Natural killer cell (primary cell): Measurements from ENCODE around the gene IL1B. TPM values are rescaled to one million over a fixed set of nuclear protein-coding genes. Genes with fewer than 3 reads are reported as not detected.

Source experiments
- ATAC-seq, 3 donors: fragments of 150-1000 bp in 2 of 3; fragments of 200-7000 bp in 1 of 3; cut with Tn5 transposase; 1 replicate in 1 of 3; 2 replicates in 2 of 3; pipeline ENCODE4 v1.10.0; 2021; ENCODE audit warnings: mild to moderate bottlenecking in 2 of 3, moderate library complexity in 2 of 3
- DNase-seq, 2 donors: peaks; one replicate each; pipeline versions ENCODE4 v3.0.0 to v3.0.0-alpha.2; 2013 to 2021; ENCODE audit warnings: mixed read lengths in 1 of 2
- H3K27ac ChIP-seq: one replicate; pipeline ENCODE4 v1.5.1; 2013; ENCODE audit warnings: mild to moderate bottlenecking, low read length
- H3K27me3 ChIP-seq: one replicate; pipeline ENCODE4 v1.6.1; 2013; ENCODE audit warnings: low read length; ENCODE audit not compliant: control insufficient read depth, insufficient read depth
- H3K36me3 ChIP-seq: one replicate; pipeline ENCODE4 v1.6.1; 2013; ENCODE audit warnings: low read length; ENCODE audit not compliant: control insufficient read depth, insufficient read depth
- H3K4me1 ChIP-seq: one replicate; pipeline ENCODE4 v1.6.1; 2013; ENCODE audit warnings: low read length; ENCODE audit not compliant: control insufficient read depth, insufficient read depth
- H3K4me3 ChIP-seq: one replicate; pipeline ENCODE4 v1.5.1; 2013; ENCODE audit warnings: low read length
- H3K9me3 ChIP-seq: one replicate; pipeline ENCODE4 v1.6.1; 2013; ENCODE audit warnings: low read length; ENCODE audit not compliant: control insufficient read depth, insufficient read depth
- H3K27ac Mint-ChIP-seq, 2 donors: one replicate each; pipeline ENCODE4 v1.8.0; 2022; ENCODE audit warnings: mild to moderate bottlenecking in 2 of 2, mixed read lengths in 2 of 2, moderate library complexity in 1 of 2
- H3K27me3 Mint-ChIP-seq, 2 donors: one replicate each; pipeline ENCODE4 v1.8.0; 2022; ENCODE audit warnings: low read depth in 2 of 2, mixed read lengths in 2 of 2
- H3K36me3 Mint-ChIP-seq: one replicate; pipeline ENCODE4 v1.8.0; 2022; ENCODE audit warnings: mixed read lengths
- H3K4me1 Mint-ChIP-seq, 2 donors: one replicate each; pipeline ENCODE4 v1.8.0; 2022; ENCODE audit warnings: mixed read lengths in 2 of 2
- H3K4me3 Mint-ChIP-seq: one replicate; pipeline ENCODE4 v1.8.0; 2022; ENCODE audit warnings: mild to moderate bottlenecking, moderate library complexity, mixed read lengths
- H3K9me3 Mint-ChIP-seq, 2 donors: one replicate each; pipeline ENCODE4 v1.8.0; 2022; ENCODE audit warnings: mixed read lengths in 2 of 2
- CTCF ChIP-seq: fragments of 200-600 bp; IDR thresholded peaks from one replicate; pipeline ENCODE4 v1.8.0; 2022; ENCODE audit warnings: antibody characterized with exemption
- WGBS: methylation state at CpG from one replicate; pipeline ENCODE4 v1.1.7; 2013; ENCODE audit warnings: missing lambda C conversion rate; ENCODE audit not compliant: insufficient coverage; 5-methylcytosine and 5-hydroxymethylcytosine counted together
- intact Hi-C: fragments of 100-400 bp; cut with micrococcal nuclease; formaldehyde crosslinking; loops from one replicate; pipeline ENCODE4 v1.14.2; 2022
- total RNA-seq, 4 donors: library from RNA; stranded (reverse); fragments of 120-200 nt in 1 of 4; gene quantifications; one replicate each; pipeline versions ENCODE4 v1.2.3 to v1.2.4, GENCODE V29; 2013 to 2022

The IL1B gene
- total RNA-seq, 3 donors from 2014 or later (not counting 1 experiment from before 2014, with no cell fraction given) = 92.6 to 250 (median 110) TPM

GRCh38 chr2:112812318-112813267 lies 24.0 kb downstream of the IL1B start:
- Histone ChIP-seq H3K27ac (no peak overlapping the region), H3K36me3 (no peaks in the 10 kb centered on the region), H3K9me3 (no peaks in the 10 kb centered on the region), H3K4me1 (peaks cover 9% of the 10 kb centered on the region), H3K27me3 (no peaks in the 10 kb centered on the region), H3K4me3 (no peak overlapping the region)
- Mint-ChIP-seq H3K27ac (peak overlapping the region in 1 of 2 donors; percentile 31), H3K36me3 (no peaks in the 10 kb centered on the region), H3K4me1 (peaks cover 6 to 18% of the 10 kb centered on the region in 2 donors), H3K4me3 (no peak overlapping the region), H3K27me3 (no peaks in the 10 kb centered on the region), H3K9me3 (no peaks in the 10 kb centered on the region)
- ATAC-seq = no peak
- TF ChIP-seq CTCF = no peak
- intact Hi-C loops = no loop called here
- 78% methylated on average over 13 of the region's 14 CpGs for WGBS
- DNase-seq = no peak

GRCh38 chr2:112811841-112812306 lies 24.7 kb downstream of the IL1B start:
- H3K9me3 ChIP-seq = no peaks in the 10 kb centered on the region
- 52% methylated on average over 7 of the region's 7 CpGs for WGBS
- no peak overlapping the region for H3K4me3 Mint-ChIP-seq
- no peaks in the 10 kb centered on the region for H3K27me3 Mint-ChIP-seq
- H3K9me3 Mint-ChIP-seq = no peaks in the 10 kb centered on the region
- no peaks in the 10 kb centered on the region for H3K36me3 ChIP-seq
- no peak for TF ChIP-seq CTCF
- H3K4me1 Mint-ChIP-seq = peaks cover 6 to 18% of the 10 kb centered on the region in 2 donors
- H3K4me1 ChIP-seq = peaks cover 9% of the 10 kb centered on the region
- intact Hi-C loops = no loop called here
- peak overlapping the region in 1 of 2 donors; percentile 31 for H3K27ac Mint-ChIP-seq
- H3K27ac ChIP-seq = no peak overlapping the region
- H3K36me3 Mint-ChIP-seq = no peaks in the 10 kb centered on the region
- H3K27me3 ChIP-seq = no peaks in the 10 kb centered on the region
- no peak overlapping the region for H3K4me3 ChIP-seq
- ATAC-seq (peak in 2 of 3 donors; percentile 32 to 34), DNase-seq (peak in 1 of 2 donors; percentile 32)

- no peak overlapping the region for H3K4me3 Mint-ChIP-seq
- peaks cover 6 to 18% of the 10 kb centered on the region in 2 donors for H3K4me1 Mint-ChIP-seq
- 96% methylated on average over 3 of the region's 3 CpGs for WGBS
- Histone ChIP-seq H3K9me3 (no peaks in the 10 kb centered on the region), H3K4me3 (no peak overlapping the region), H3K27me3 (no peaks in the 10 kb centered on the region), H3K36me3 (no peaks in the 10 kb centered on the region), H3K27ac (no peak overlapping the region), H3K4me1 (peaks cover 9% of the 10 kb centered on the region)
- no peak for TF ChIP-seq CTCF
- H3K9me3 Mint-ChIP-seq = no peaks in the 10 kb centered on the region
- no peaks in the 10 kb centered on the region for H3K36me3 Mint-ChIP-seq
- DNase-seq (no peak), ATAC-seq (no peak)
- H3K27ac Mint-ChIP-seq = peak overlapping the region in 1 of 2 donors; percentile 12
- intact Hi-C loops = no loop called here
- no peaks in the 10 kb centered on the region for H3K27me3 Mint-ChIP-seq
Measured at GRCh38 chr2:112811276-112811831, 25.2 kb downstream of the IL1B start.
